ELF-1 (cell line): ENCODE measurements around the gene SLC17A7.

Source experiments
- DNase-seq: peaks from one replicate; pipeline ENCODE4 v3.0.0-alpha.2; 2016; ENCODE audit warnings: low read depth, low spot score

SLC17A7 gene

GRCh38 chr19:49408816-49409440 lies 32.4 kb downstream of the SLC17A7 start:
- DNase-seq = no peak

GRCh38 chr19:49407482-49408015 lies 33.8 kb downstream of the SLC17A7 start:
- no peak for DNase-seq

- DNase-seq = no peak
These were observed 34.2 kb downstream of the SLC17A7 start for GRCh38 chr19:49407079-49407478.

- peak; percentile 90 for DNase-seq
These were observed 37.7 kb downstream of the SLC17A7 start for GRCh38 chr19:49403404-49404187.

- no peak for DNase-seq
These were observed 41.3 kb downstream of the SLC17A7 start for GRCh38 chr19:49400029-49400428.

GRCh38 chr19:49398931-49399330 lies 42.4 kb downstream of the SLC17A7 start:
- no peak for DNase-seq

GRCh38 chr19:49398001-49398615 lies 43.2 kb downstream of the SLC17A7 start:
- DNase-seq = peak; percentile 14

GRCh38 chr19:49396738-49397505 lies 44.4 kb downstream of the SLC17A7 start:
- no peak for DNase-seq

- no peak for DNase-seq
These were observed 45.5 kb downstream of the SLC17A7 start for GRCh38 chr19:49395581-49396407.

- DNase-seq = no peak
These were observed 47.4 kb downstream of the SLC17A7 start for GRCh38 chr19:49393881-49394280.

- peak; percentile 88 for DNase-seq
These were observed 49.5 kb downstream of the SLC17A7 start for GRCh38 chr19:49391581-49392399.

- no peak for DNase-seq
These were observed 50.4 kb downstream of the SLC17A7 start for GRCh38 chr19:49390929-49391359.

- no peak for DNase-seq
These were observed 51.0 kb downstream of the SLC17A7 start for GRCh38 chr19:49390131-49390928.

GRCh38 chr19:49389406-49389805 lies 51.9 kb downstream of the SLC17A7 start:
- no peak for DNase-seq

GRCh38 chr19:49387936-49388372 lies 53.4 kb downstream of the SLC17A7 start, which contains the start of gene KASH5:
Gene KASH5 (plus strand): TSS chr19:49388249. CDS start chr19:49390884, 2,635 bp downstream.
- DNase-seq = peak; percentile 87

GRCh38 chr19:49383599-49383998 lies 57.7 kb downstream of the SLC17A7 start:
- no peak for DNase-seq

- no peak for DNase-seq
These were observed 58.7 kb downstream of the SLC17A7 start for GRCh38 chr19:49382639-49383038.

GRCh38 chr19:49380391-49380790 lies 60.9 kb downstream of the SLC17A7 start:
- DNase-seq = no peak
